Kidney (tissue), 14 donors: ENCODE results near the gene ARHGEF28. TPM values are rescaled to one million over a fixed set of nuclear protein-coding genes. Genes with fewer than 3 reads are reported as not detected.

Experiments
- DNase-seq, 5 donors: peaks; one replicate each; pipeline ENCODE4 v3.0.0-alpha.2; 2013 to 2020
- FAIRE-seq: peaks from 2 replicates; lab custom pipeline; 2012; peaks lifted over from hg19 to GRCh38; lab: Jason Lieb, UNC
- H3K27ac ChIP-seq, 2 donors: one replicate each; pipeline ENCODE4 v1.7.0; 2013; ENCODE audit warnings: low read depth in 2 of 2, low read length in 2 of 2, inconsistent platforms in 1 of 2
- H3K27me3 ChIP-seq: one replicate; pipeline ENCODE4 v1.7.1; 2013; ENCODE audit warnings: low read length, inconsistent platforms; ENCODE audit not compliant: control insufficient read depth, insufficient read depth
- H3K36me3 ChIP-seq, 3 donors: one replicate each; pipeline versions ENCODE4 v1.7.0 to v1.7.1; 2013; ENCODE audit warnings: low read length in 3 of 3, control low read depth in 1 of 3, inconsistent platforms in 1 of 3; ENCODE audit not compliant: insufficient read depth in 3 of 3, control insufficient read depth in 2 of 3
- H3K4me1 ChIP-seq, 3 donors: one replicate each; pipeline versions ENCODE4 v1.7.0 to v1.7.1; 2013; ENCODE audit warnings: low read length in 3 of 3, inconsistent platforms in 1 of 3, low read depth in 1 of 3; ENCODE audit not compliant: control insufficient read depth in 2 of 3, insufficient read depth in 2 of 3
- H3K4me3 ChIP-seq, 3 donors: one replicate each; pipeline versions ENCODE4 v1.7.0 to v1.8.1; 2013; ENCODE audit warnings: low read length in 3 of 3, control low read depth in 1 of 3, inconsistent platforms in 1 of 3
- H3K9ac ChIP-seq, 3 donors: one replicate each; pipeline versions ENCODE4 v1.7.0 to v1.7.1; 2013; ENCODE audit warnings: low read length in 3 of 3, control low read depth in 1 of 3, inconsistent platforms in 1 of 3
- H3K9me3 ChIP-seq, 3 donors: one replicate each; pipeline versions ENCODE4 v1.7.0 to v1.7.1; 2013; ENCODE audit warnings: low read length in 3 of 3, control low read depth in 1 of 3, inconsistent platforms in 1 of 3; ENCODE audit not compliant: control insufficient read depth in 2 of 3, insufficient read depth in 1 of 3
- intact Hi-C: fragments of 100-400 bp; cut with DNase I; formaldehyde crosslinking; loops from one replicate; pipeline ENCODE4 v1.11.1; 2022
- polyA plus RNA-seq: library from polyadenylated mRNA; stranded (reverse); fragments of 350-450 nt; fragmentation: Illumina TruSeq; extraction: RNeasy Lipid Tissue Mini Kit (QIAGEN cat#74804); gene quantifications from one replicate; pipeline ENCODE4 v1.2.3, GENCODE V29; 2014; ENCODE audit warnings: low read depth, low replicate concordance; ENCODE audit not compliant: insufficient read depth
- total RNA-seq: library from RNA; stranded (reverse); fragmentation: NEBNext Ultra II Directional; extraction: Animal tissue kit (Norgen Biotek cat#: 25700); gene quantifications from one replicate; pipeline ENCODE4 v1.2.1, GENCODE V29; 2021
- TF ChIP-seq, protein P1 (sequence below): IDR thresholded peaks from 3 replicates; pipeline ENCODE4 v1.5.1; 2012; ENCODE audit warnings: mild to moderate bottlenecking, moderate library complexity, borderline replicate concordance; ENCODE audit not compliant: insufficient read depth; ENCODE audit errors: extremely low read depth
- donor health status: control.
- donor health status: control.
- donor health status: control.
- donor health status: control.
- donor health status: control.
- donor health status: DM: yes; HTN: yes; CAD: no.
- donor health status: Normal renal cell carcinoma (clear cell type).

ARHGEF28 gene
- total and polyA plus RNA-seq, 2 donors from 2014 or later = 21.9 to 66.3 TPM

DNA sequence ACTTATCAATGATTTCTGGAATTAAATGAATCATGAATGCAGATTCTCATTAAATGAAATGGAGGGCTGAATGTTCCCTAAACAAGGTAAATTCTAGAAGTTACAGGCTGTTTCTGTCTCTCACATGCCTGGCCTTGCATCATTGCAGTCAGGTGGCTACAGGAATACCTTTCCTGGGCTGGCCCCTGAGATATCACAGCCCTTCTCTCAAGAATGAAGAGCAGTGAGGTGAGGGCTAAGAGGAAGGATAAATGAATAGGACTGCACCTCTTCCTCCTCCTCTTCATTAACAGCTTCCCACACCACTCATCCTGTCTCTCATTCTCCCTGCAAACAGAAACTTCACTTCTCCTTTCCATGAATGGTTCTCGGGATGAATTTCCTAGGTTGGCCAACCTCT is 22.5 kb downstream of the ARHGEF28 start:
- Histone ChIP-seq H3K9ac (no peak overlapping the region), H3K4me3 (no peak overlapping the region), H3K9me3 (no peaks in the 10 kb centered on the region), H3K4me1 (no peaks in the 10 kb centered on the region), H3K36me3 (no peaks in the 10 kb centered on the region), H3K27ac (no peak overlapping the region), H3K27me3 (no peaks in the 10 kb centered on the region)
- DNase-seq (no peak), FAIRE-seq (no peak)
- intact Hi-C loops = no loop called here
- TF ChIP-seq, protein P1, sequence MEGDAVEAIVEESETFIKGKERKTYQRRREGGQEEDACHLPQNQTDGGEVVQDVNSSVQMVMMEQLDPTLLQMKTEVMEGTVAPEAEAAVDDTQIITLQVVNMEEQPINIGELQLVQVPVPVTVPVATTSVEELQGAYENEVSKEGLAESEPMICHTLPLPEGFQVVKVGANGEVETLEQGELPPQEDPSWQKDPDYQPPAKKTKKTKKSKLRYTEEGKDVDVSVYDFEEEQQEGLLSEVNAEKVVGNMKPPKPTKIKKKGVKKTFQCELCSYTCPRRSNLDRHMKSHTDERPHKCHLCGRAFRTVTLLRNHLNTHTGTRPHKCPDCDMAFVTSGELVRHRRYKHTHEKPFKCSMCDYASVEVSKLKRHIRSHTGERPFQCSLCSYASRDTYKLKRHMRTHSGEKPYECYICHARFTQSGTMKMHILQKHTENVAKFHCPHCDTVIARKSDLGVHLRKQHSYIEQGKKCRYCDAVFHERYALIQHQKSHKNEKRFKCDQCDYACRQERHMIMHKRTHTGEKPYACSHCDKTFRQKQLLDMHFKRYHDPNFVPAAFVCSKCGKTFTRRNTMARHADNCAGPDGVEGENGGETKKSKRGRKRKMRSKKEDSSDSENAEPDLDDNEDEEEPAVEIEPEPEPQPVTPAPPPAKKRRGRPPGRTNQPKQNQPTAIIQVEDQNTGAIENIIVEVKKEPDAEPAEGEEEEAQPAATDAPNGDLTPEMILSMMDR = no peak

DNA sequence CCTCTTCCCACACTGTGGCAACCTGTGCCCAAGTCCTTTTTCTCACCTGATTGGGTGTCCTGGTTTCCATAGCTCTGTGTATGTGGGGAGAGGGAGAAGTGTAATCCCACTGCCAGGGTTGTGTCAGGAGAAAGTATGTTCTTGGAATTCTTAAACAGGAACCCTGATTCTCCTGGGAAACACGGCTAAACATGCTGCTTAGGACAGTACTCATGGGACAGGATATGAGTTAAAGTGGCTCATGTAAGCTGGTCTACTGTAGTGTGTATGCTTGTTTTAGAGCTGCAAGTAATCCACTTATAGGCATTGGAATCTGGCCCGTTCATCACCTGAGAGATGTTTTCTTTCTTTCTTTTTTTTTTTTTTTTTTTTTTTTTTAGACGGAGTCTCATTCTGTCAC is 23.9 kb downstream of the ARHGEF28 start:
- no peak overlapping the region for H3K9ac ChIP-seq
- FAIRE-seq (no peak), DNase-seq (no peak)
- H3K27ac ChIP-seq = no peak overlapping the region
- TF ChIP-seq, protein P1 = no peak
- no peaks in the 10 kb centered on the region for H3K36me3 ChIP-seq
- H3K9me3 ChIP-seq = no peaks in the 10 kb centered on the region
- H3K27me3 ChIP-seq = no peaks in the 10 kb centered on the region
- H3K4me1 ChIP-seq = no peaks in the 10 kb centered on the region
- intact Hi-C loops = no loop called here
- H3K4me3 ChIP-seq = no peak overlapping the region

DNA sequence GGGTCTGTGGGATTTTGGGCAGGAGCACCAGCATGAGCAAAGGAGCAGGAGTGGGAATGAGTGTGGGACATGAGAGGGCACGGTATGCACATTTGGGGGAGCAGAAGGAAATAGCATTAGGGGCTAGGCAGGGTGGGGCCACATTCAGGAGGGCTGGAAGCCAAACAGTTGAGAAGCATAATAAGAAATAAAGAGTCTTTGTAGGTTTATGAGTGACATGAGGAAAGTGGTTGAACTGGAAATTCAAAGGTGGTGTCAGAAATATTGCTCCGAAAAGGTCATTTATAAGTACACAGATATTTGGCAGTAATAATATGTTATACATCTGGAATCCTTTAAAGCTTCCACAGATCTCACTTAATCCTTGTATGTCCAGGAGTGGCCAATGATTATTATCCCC is 26.4 kb downstream of the ARHGEF28 start:
- H3K4me1 ChIP-seq = peaks cover 0 to 3% (median 2%) of the 10 kb centered on the region in 3 donors
- H3K9ac ChIP-seq = no peak overlapping the region
- DNase-seq (no peak), FAIRE-seq (no peak)
- no peak overlapping the region for H3K27ac ChIP-seq
- intact Hi-C loops = no loop called here
- no peaks in the 10 kb centered on the region for H3K9me3 ChIP-seq
- H3K27me3 ChIP-seq = no peaks in the 10 kb centered on the region
- TF ChIP-seq, protein P1 = no peak
- no peak overlapping the region for H3K4me3 ChIP-seq
- no peaks in the 10 kb centered on the region for H3K36me3 ChIP-seq
